Measurements from ENCODE around the gene C11orf52. TPM values are rescaled to one million over a fixed set of nuclear protein-coding genes. Genes with fewer than 3 reads are reported as not detected.

C11orf52 gene
- total and polyA plus RNA-seq, 2 donors (not counting 3 experiments of a cell fraction or from before 2014, with no cell fraction given) = 0.31 to 0.76 TPM

DNA sequence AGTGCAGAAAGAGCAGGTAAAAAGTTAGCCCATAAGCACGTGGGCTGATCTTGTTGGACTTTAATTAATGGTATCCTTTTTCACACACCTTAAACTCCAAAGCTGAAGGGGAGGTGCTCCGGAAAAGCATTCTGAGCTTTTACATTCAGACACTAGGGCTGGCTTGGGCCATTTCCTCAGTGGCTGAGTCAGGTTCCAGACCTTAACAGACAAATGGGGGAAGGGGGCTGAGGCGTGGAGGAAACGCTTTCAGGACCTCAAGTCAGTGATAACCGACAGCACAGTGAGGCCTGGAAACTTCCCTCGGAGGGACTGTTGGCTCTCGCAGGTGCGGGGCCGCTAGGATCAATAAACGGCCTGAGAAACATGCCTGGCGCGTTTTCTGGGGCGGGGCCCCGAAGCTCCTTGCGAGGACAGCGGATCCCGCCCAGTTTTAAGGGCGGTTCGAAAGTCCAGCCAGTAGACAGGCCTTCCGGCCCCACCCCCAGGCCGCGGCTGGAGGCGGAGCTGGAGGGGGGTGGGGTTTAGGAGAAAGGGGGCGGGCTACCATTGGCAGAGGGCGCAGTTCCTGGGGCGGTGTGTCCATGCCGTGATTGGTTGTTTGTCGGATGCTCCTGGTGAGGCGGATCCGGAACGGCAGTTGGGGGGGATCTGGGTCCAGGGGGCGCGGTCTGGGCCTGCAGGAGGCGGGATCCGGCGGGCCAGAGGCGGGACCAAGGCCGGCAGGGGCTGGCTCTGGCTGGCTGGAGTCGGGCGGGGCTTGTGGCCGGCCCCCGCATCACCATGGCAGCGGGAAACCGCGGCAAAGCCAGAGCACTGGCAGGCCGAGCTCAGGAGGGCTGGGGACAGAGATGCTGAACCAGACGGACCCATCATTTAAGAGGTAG is 8.0 kb downstream of the C11orf52 start:
- peak overlapping the region; percentile 98 for H3K27ac ChIP-seq (ENCODE audit: insufficient read depth, low read depth, low read length)
- ChIA-PET POLR2A (interaction anchor here (0.6 to 1.3 kb wide), 8 partner anchors 8 to 108 kb away, joined by 3 to 6 read pairs (median 3); partner anchors contain the start of genes ALG9, C11orf52 and DIXDC1), CTCF (interaction anchor here (0.7 to 2.1 kb wide), 17 partner anchors 9 to 96 kb away, joined by 3 to 36 read pairs (median 5); partner anchors contain the start of genes ALG9 and DIXDC1)
- no peaks in the 10 kb centered on the region for H3K9me1 ChIP-seq (replicated peaks; ENCODE audit: control insufficient read depth, extremely low read depth, insufficient read depth, low read length)
- H3K27me3 ChIP-seq (ENCODE audit: control insufficient read depth in 2 of 2, insufficient read depth in 2 of 2, low read length in 2 of 2) = no peaks in the 10 kb centered on the region
- no peaks in the 10 kb centered on the region for H3K36me3 ChIP-seq (ENCODE audit: control insufficient read depth in 2 of 2, extremely low read depth in 1 of 2, insufficient read depth in 2 of 2, low read length in 2 of 2)
- TF ChIP-seq POLR2A (IDR thresholded peaks at IDR 0.05; ENCODE audit: low read depth, low read length) (peak; percentile 88), POLR2AphosphoS5 (IDR thresholded peaks at IDR 0.05; ENCODE audit: insufficient read depth, low read depth, low read length) (peak; percentile 38), JUN (IDR thresholded peaks at IDR 0.05; ENCODE audit: borderline replicate concordance, insufficient read depth, insufficient read length, low read depth) (no peak)
- TF ChIP-seq, protein P1, sequence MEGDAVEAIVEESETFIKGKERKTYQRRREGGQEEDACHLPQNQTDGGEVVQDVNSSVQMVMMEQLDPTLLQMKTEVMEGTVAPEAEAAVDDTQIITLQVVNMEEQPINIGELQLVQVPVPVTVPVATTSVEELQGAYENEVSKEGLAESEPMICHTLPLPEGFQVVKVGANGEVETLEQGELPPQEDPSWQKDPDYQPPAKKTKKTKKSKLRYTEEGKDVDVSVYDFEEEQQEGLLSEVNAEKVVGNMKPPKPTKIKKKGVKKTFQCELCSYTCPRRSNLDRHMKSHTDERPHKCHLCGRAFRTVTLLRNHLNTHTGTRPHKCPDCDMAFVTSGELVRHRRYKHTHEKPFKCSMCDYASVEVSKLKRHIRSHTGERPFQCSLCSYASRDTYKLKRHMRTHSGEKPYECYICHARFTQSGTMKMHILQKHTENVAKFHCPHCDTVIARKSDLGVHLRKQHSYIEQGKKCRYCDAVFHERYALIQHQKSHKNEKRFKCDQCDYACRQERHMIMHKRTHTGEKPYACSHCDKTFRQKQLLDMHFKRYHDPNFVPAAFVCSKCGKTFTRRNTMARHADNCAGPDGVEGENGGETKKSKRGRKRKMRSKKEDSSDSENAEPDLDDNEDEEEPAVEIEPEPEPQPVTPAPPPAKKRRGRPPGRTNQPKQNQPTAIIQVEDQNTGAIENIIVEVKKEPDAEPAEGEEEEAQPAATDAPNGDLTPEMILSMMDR (IDR thresholded peaks at IDR 0.05; ENCODE audit: extremely low read depth in 1 of 2, insufficient read depth in 1 of 2, low read depth in 1 of 2, low read length in 2 of 2) = peak in 1 of 2 donors; percentile 20
- no peaks in the 10 kb centered on the region for H3K79me2 ChIP-seq (ENCODE audit: control insufficient read depth, insufficient read depth, low read length)
- intact Hi-C loops (cut with micrococcal nuclease) (loop anchor here (1.0 to 5.0 kb wide), 8 partner anchors 18 to 354 kb away; partner anchors contain the start of genes ALG9, BCO2, CFAP68 and FDXACB1), dilution Hi-C loops (cut with MboI; ENCODE audit: extremely low pct_ligation_motif_present, low sequenced_read_pairs) (no loop called here)
- peak overlapping the region; percentile 86 for H3K4me2 ChIP-seq (ENCODE audit: insufficient read depth, low read length)
- peak overlapping the region; percentile 98 for H2AFZ ChIP-seq (ENCODE audit: low read depth, low read length)
- peak overlapping the region; percentile 38 to 66 (median 38) for H3K4me3 ChIP-seq (replicated peaks in 1 of 3; ENCODE audit: insufficient read depth in 1 of 3, low read depth in 1 of 3, low read length in 3 of 3)
- H3K9me3 ChIP-seq (replicated peaks; ENCODE audit: control insufficient read depth, insufficient read depth, low read length) = no peaks in the 10 kb centered on the region
- TSS peak; percentile 96 for BruUV-seq (replicated peaks)
- peaks cover 28% of the 10 kb centered on the region for H3K4me1 ChIP-seq (ENCODE audit: control insufficient read depth, extremely low read depth, insufficient read depth, low read length)
- DNase-seq (ENCODE audit: low read depth, low spot score) (peak; percentile 98), FAIRE-seq (peak; percentile 93)
- H4K20me1 ChIP-seq (replicated peaks; ENCODE audit: control insufficient read depth, extremely low read depth, insufficient read depth, low read length) = no peaks in the 10 kb centered on the region
- peak overlapping the region; percentile 96 for H3K9ac ChIP-seq (replicated peaks; ENCODE audit: extremely low read depth, insufficient read depth, low read length)
